GM12878 (cell line): ENCODE data around the gene GNPTAB. TPM values are rescaled to one million over a fixed set of nuclear protein-coding genes. Genes with fewer than 3 reads are reported as not detected.
A peak's percentile ranks its signal among the peaks of the same experiment; 100 is the strongest.

Source experiments
- BCL11A ChIP-seq: IDR thresholded peaks from 2 replicates; pipeline ENCODE4 v1.6.1; 2011; ENCODE audit warnings: low read depth, low read length
- CEBPB ChIP-seq, 2 experiments: fragments of 150-350 bp in 1 of 2; IDR thresholded peaks; 2 replicates each; pipeline ENCODE4 v1.6.1; 2012 to 2014; ENCODE audit warnings: low read depth in 2 of 2, low read length in 2 of 2, borderline replicate concordance in 1 of 2, inconsistent platforms in 1 of 2
- CREM ChIP-seq: IDR thresholded peaks from 2 replicates; pipeline ENCODE4 v1.6.1; 2014; ENCODE audit warnings: antibody characterized with exemption, low read depth
- DPF2 ChIP-seq: fragments of 450-650 bp; IDR thresholded peaks from 2 replicates; pipeline ENCODE4 v1.6.1; 2017; ENCODE audit warnings: mild to moderate bottlenecking
- ESRRA ChIP-seq: IDR thresholded peaks from 2 replicates; pipeline ENCODE4 v1.6.1; 2012; ENCODE audit warnings: mild to moderate bottlenecking, low read length, improper control_type of control experiment
- ETV6 ChIP-seq, 2 experiments: fragments of 450-650 bp in 1 of 2; IDR thresholded peaks in 1 of 2; conservative IDR thresholded peaks in 1 of 2; 2 replicates each; pipeline ENCODE4 v1.6.1; 2014; ENCODE audit warnings: antibody characterized with exemption in 1 of 2, borderline replicate concordance in 1 of 2, low read depth in 1 of 2, mild to moderate bottlenecking in 1 of 2, moderate library complexity in 1 of 2
- GATAD2B ChIP-seq: fragments of 450-650 bp; conservative IDR thresholded peaks from 2 replicates; pipeline ENCODE4 v1.6.1; 2017; ENCODE audit warnings: low read depth, mild to moderate bottlenecking, moderate library complexity
- JUNB ChIP-seq: IDR thresholded peaks from 2 replicates; pipeline ENCODE4 v1.6.1; 2016; ENCODE audit warnings: antibody characterized with exemption, mild to moderate bottlenecking
- MEF2A ChIP-seq: IDR thresholded peaks from 2 replicates; pipeline ENCODE4 v1.6.1; 2011; ENCODE audit warnings: low read depth, mild to moderate bottlenecking, low read length, moderate library complexity; ENCODE audit not compliant: insufficient read depth
- MEF2B ChIP-seq: fragments of 450-650 bp; IDR thresholded peaks from 2 replicates; pipeline ENCODE4 v1.6.1; 2018; ENCODE audit warnings: mild to moderate bottlenecking, moderate library complexity; ENCODE audit not compliant: partially characterized antibody, poor library complexity, severe bottlenecking
- MTA3 ChIP-seq: IDR thresholded peaks from 2 replicates; pipeline ENCODE4 v1.6.1; 2012; ENCODE audit warnings: low read length, inconsistent platforms, borderline replicate concordance
- SMARCA5 ChIP-seq: fragments of 450-650 bp; IDR thresholded peaks from 2 replicates; pipeline ENCODE4 v1.6.1; 2017; ENCODE audit warnings: mild to moderate bottlenecking
- SRF ChIP-seq, 2 experiments: IDR thresholded peaks; 2 replicates each; pipeline ENCODE4 v1.6.1; 2011; ENCODE audit warnings: low read depth in 2 of 2, low read length in 2 of 2, mild to moderate bottlenecking in 1 of 2, moderate library complexity in 1 of 2
- TAF1 ChIP-seq: IDR thresholded peaks from 2 replicates; pipeline ENCODE4 v1.6.1; 2011; ENCODE audit warnings: mild to moderate bottlenecking, low read depth, low read length, borderline replicate concordance
- TCF12 ChIP-seq: IDR thresholded peaks from 2 replicates; pipeline ENCODE4 v1.6.1; 2011; ENCODE audit warnings: low read depth, mild to moderate bottlenecking, low read length
- TCF7 ChIP-seq: IDR thresholded peaks from 2 replicates; pipeline ENCODE4 v1.6.1; 2014; ENCODE audit warnings: antibody characterized with exemption, borderline replicate concordance
- polyA plus RNA-seq, 11 experiments: library from polyadenylated mRNA; depleted of rRNA in 4 of 11; unstranded in 6 of 11; stranded (reverse) in 5 of 11; fragments of >200 nt; fragmentation: Nextera tagmentation in 4 of 11; fragmentation: Illumina TruSeq in 1 of 11; extraction: Ambion mirVana in 4 of 11; extraction: Trizol in 1 of 11; gene quantifications; 1 replicate in 1 of 11; 2 replicates in 10 of 11; pipeline versions ENCODE4 v1.2.1 to v1.2.3, GENCODE V29; 2011 to 2016; ENCODE audit warnings: inconsistent platforms in 2 of 11, missing spikeins in 2 of 11, low read depth in 1 of 11
- total RNA-seq, 4 experiments: library from RNA; depleted of rRNA in 3 of 4; stranded (reverse); fragments of >200 nt in 3 of 4; fragmentation: Illumina TruSeq in 1 of 4; extraction: Trizol in 1 of 4; gene quantifications; 2 replicates each; pipeline versions ENCODE4 v1.2.1 to v1.2.3, GENCODE V29; 2013 to 2021
- TF ChIP-seq, protein P1 (sequence below): fragments of 150-350 bp; IDR thresholded peaks from 2 replicates; pipeline ENCODE4 v1.6.1; 2014; ENCODE audit warnings: mild to moderate bottlenecking, low read depth, low read length

The GNPTAB gene
- total and polyA plus RNA-seq, 10 of the 15 experiments (the other 5 are each of a cell fraction or from before 2014, with no cell fraction given), result 9.8 to 38.9 (median 35.3) TPM

DNA sequence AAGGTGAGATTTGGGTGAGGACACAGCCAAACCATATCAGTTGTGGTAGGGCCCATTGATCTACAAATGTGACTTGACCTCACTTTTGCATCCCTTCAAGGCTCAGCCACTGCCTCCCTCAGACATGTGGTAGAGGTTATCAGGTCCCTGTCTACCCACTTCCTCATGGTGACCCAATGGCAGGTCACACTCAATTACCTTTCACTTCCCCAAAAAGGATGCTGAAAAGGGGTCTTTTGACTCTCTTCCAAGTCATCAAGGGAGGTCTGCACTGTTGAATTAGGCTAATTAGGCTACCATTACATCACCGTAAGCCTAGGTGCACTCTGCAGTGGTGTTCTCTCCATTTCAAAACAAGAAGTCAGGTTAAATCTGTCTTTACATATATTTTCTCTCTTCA, 24.0 kb upstream of the GNPTAB start (continued):
- peak in 1 of 2 experiments; percentile 51; a peak in 1 of 4 replicates for TF ChIP-seq CEBPB (IDR thresholded peaks at IDR 0.05; ENCODE audit: borderline replicate concordance in 1 of 2, low read depth in 2 of 2, low read length in 2 of 2)
- 0 out of 2 replicates have a peak, but pooled peaks have one; percentile 16 for TF ChIP-seq TCF12
- peak; percentile 56; the same call in 1 of the 2 replicates for TF ChIP-seq SMARCA5
- peak; percentile 63 for TF ChIP-seq JUNB
- peak; percentile 77 for TF ChIP-seq CREM
- TF ChIP-seq DPF2, result peak; percentile 86; the same call in 1 of the 2 replicates
- TF ChIP-seq ESRRA, result 0 out of 2 replicates have a peak, but pooled peaks have one; percentile 68
- 0 out of 2 replicates have a peak, but pooled peaks have one; percentile 52 for TF ChIP-seq MEF2A
- TF ChIP-seq, protein P1, sequence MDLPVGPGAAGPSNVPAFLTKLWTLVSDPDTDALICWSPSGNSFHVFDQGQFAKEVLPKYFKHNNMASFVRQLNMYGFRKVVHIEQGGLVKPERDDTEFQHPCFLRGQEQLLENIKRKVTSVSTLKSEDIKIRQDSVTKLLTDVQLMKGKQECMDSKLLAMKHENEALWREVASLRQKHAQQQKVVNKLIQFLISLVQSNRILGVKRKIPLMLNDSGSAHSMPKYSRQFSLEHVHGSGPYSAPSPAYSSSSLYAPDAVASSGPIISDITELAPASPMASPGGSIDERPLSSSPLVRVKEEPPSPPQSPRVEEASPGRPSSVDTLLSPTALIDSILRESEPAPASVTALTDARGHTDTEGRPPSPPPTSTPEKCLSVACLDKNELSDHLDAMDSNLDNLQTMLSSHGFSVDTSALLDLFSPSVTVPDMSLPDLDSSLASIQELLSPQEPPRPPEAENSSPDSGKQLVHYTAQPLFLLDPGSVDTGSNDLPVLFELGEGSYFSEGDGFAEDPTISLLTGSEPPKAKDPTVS, result no peak
- no peak for TF ChIP-seq TAF1
- TF ChIP-seq MTA3, result peak; percentile 85; the same call in 1 of the 2 replicates
- TF ChIP-seq BCL11A, result peak; percentile 95
- TF ChIP-seq MEF2B, result peak; percentile 64
- peak in 1 of 2 experiments; percentile 84; a peak in 2 of 4 replicates for TF ChIP-seq ETV6 (conservative IDR thresholded peaks at IDR 0.05 in 1 of 2, IDR thresholded peaks at IDR 0.05 in 1 of 2; ENCODE audit: borderline replicate concordance in 1 of 2, low read depth in 1 of 2)
- 0 out of 2 replicates have a peak, but pooled peaks have one; percentile 53 for TF ChIP-seq GATAD2B
- TF ChIP-seq SRF (IDR thresholded peaks at IDR 0.05; ENCODE audit: low read depth in 2 of 2, low read length in 2 of 2), result peak in 1 of 2 experiments; percentile 65; a peak in 1 of 4 replicates
- no peak for TF ChIP-seq TCF7
- TF ChIP-seq, all 136 proteins: peak for 43
